ENCODE measurements around the gene TMEM114.
"Not testable (repeated sequence)": the region's sequence is repeated elsewhere in the genome, so short reads cannot be mapped to it uniquely, and the experiment has no call there.

Gene TMEM114

DNA sequence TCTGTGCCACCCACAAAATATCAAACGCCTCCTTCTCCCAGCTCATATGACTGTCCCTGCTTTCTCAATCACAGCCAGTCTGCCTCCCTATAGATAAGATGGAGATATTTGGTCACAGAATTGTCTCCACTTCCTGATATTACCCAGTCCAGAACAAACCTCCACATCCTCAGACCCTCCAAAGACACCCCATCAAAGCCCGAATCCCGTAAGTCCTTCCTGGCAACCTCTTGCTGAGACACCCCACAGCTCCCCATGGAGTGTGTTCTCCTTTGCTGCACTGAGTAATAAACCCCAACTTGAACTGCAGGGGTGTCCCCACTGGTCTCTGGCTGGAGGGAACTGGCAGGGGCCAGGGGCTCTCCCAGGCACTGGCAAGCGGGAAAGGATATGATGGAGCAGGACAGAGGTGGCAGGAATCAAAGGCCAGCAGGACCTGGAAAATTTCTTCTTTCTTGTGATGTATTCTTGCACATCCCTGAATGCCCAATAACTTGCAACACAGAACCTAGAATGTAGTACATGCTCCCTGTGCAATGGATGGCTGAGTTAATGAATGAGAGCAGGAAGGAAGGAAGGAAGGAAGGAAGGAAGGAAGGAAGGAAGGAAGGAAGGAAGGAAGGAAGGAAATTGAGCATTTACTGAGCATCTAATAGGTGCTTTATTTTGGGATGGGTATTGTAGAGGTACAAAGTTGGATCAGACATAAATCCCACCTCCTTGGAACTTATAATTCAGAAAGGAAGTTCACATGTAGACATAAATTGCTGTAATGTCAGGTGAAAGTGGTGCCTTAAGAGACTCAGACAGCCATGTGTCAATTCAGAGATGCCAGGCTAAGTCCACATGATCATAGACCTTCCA, 13.9 kb downstream of the TMEM114 start:
- no peak for DNase-seq (ENCODE audit: low spot score)
- no peak for FAIRE-seq

DNA sequence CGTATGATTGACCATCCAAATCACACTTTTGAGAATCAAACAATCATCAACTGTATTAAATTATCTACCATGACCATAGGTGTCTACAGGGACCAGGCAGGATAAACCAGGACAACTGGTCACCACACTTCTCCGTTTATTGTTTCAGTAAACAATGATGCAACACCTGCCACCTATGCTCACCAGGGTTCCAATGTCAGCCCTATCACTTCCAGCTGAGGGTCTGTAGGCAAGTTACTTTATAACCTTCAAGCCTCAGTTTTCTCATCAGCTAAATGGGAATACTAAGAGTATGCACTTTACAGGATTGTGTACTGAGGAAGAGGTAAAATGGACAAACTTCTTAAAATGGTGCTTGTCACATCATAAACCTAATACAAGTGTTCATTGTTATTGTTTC, 14.9 kb downstream of the TMEM114 start:
- DNase-seq (ENCODE audit: low spot score) (no peak), FAIRE-seq (no peak)

DNA sequence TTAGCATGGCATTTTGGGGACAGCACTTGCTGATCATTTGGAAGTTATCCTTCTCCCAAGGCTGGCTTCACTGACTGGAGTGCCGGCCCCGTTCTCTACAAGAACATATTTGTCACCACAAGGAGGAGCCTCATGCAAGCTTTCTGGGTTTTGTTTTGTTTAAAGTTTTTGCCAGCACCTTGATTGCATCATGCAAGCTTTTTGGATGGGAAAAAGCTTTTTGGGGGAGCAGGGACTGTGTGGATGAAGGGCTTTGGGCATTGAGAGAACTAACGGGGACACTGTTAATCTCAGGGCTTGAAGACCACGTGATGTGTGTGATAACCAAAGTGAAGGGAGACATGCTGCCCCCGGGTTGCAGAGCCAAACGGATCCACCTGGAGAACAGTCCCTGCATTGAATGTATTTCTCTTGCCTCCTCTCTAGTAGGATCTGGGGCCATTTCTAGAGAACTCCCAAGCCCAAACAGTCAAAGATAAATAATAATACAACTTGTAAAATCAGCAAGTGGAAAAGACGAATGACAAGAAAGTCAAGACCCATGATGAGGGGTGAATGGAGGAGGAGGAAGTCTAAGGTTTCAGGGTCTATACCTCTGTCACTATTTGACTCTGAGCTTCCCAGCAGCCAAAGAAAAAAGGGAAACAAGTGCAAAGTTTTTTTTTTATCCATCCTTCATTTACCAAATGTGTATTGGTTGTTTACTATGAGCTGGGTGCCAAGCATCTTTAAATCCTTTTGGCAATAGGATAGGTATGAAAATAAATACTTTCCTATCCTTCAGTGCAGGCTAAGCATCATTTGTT, 17.2 kb downstream of the TMEM114 start:
- DNase-seq (ENCODE audit: low spot score) (no peak), FAIRE-seq (no peak)

DNA sequence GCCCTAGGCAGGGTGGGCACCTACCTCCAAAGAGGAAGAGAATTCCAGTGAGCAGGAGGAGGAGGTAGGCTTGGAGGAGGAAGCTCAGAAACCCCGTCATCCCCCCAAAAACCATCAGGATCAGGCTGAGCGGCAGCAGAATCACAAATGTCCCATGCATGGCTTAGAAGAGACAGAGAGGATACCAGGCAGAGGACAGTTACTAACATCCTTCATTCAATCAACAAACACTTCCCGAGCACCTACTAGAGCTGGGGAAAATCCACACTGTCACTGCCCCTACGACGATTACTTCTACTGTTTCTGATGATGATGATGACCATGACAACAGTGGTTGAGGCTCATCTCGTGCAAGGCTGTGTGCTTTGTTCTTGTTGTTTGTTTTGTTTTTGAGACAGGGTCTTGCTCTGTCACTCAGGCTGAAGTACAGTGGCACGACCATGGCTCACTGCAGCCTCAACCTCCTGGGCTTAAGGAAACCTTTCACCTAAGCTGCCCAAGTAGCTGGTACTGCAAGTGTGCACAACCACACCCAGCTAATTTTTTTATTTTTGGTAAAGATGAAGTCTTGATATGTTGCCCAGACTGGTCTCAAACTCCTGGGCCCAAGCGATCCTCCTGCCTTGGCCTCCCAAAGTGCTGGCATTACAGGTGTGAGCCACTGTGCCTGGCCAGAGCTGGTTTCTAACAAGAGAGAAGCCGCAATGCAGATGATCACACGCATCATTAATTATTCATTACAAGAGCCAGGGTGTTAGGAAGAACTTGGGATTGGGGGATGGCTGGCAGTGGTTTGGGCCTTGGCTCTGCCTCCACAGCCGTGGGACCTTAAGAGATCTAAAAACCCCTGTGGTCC, 18.0 kb downstream of the TMEM114 start:
- no peak for DNase-seq (ENCODE audit: low spot score)
- no peak for FAIRE-seq

DNA sequence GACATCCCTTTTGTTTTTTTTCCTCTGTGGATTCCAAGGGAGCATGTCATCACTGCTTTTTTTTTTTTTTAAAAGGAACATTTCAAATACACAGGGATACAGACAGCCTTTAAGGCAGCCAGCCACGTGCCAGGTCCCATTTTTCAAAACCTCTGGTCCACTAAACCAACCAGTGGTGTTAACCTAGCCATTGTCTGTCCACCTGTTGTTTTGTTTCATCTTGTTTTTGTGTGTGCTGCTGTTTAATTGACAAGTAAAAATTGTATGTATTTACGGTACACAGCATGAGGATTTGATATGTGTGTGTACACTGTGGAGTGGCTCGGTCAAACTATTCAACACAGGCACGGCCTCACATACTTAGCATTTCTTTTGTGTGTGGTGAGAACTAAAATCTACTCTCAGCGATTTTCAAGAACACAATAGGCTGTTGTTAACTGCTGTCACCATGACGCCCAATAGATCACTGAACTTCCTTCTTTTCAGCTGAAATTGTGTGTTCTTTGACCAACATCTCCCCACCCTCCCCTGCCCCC, 19.2 kb downstream of the TMEM114 start:
- no peak for FAIRE-seq

DNA sequence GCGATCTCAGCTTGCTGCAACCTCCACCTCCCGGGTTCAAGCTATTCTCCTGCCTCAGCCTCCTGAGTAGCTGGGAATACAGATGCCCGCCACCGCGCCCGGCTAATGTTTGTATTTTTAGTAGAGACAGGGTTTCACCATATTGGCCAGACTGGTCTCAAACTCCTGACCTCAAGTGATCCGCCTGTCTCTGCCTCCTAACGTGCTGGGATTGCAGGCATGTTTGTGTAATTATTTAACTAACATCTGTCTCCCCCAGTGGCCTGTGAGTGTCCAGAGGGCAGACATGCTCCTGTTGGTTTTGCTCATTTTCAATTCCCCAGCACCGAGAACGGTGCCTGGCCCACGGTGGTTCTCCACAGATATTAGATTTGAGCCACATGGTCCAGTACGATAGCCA, 19.9 kb downstream of the TMEM114 start:
- not testable (repeated sequence) for DNase-seq (ENCODE audit: low spot score); FAIRE-seq

More for the DNA sequence above, 19.2 kb downstream of the TMEM114 start:
- DNase-seq (ENCODE audit: low spot score) = no peak

DNA sequence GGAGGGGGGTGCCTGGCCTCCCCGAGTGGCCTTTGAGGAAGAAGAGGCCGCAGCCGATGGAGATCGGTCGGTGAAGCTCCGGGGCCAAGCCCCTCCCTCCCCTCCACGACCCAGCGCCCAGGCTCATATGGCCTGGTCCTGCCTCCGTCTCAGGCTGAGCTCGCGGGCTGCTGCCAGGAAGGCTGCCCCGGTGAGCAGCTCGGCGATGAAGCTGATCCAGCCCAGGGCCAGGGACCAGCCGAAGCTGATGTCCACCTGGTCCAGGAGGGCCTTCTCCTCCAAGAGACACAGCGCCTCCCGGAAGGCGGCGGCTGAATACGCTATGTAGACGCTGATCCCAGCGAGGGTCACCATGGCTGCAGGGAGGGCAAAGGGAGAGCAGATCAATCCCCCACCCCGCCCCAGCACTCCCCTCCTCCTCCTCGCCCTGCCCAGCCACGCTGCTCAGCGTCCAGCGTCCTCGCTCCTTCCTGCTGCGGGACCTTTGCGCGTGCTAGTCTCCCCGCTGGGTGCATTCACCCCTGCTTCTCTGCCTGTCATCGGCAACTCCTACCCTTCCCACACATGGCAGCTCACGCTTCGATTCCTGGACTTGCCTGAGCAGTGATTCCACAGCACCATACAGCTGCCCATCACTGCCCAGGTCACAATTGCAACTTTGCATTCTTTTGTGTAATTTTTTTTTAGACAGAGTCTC, 20.5 kb downstream of the TMEM114 start:
- FAIRE-seq = no peak
- no peak for DNase-seq (ENCODE audit: low spot score)

DNA sequence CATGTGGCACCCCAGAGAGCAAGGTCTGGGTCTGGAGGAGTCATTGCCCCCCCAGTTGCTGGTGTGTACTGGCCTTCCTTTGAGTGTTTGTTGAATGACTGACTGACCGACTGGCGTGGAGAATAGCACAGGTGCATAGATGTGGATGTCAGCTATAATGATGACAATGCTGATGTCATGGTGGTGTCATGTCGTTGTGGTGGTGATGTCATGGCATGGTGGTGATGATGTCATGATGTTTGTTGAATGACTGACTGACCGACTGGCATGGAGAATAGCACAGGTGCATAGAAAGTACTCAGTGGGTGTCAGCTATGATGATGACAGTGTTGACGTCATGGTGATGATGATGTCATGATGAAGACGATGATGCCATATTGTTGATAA, 22.1 kb downstream of the TMEM114 start:
- DNase-seq (ENCODE audit: low spot score) = no peak
- FAIRE-seq = no peak

DNA sequence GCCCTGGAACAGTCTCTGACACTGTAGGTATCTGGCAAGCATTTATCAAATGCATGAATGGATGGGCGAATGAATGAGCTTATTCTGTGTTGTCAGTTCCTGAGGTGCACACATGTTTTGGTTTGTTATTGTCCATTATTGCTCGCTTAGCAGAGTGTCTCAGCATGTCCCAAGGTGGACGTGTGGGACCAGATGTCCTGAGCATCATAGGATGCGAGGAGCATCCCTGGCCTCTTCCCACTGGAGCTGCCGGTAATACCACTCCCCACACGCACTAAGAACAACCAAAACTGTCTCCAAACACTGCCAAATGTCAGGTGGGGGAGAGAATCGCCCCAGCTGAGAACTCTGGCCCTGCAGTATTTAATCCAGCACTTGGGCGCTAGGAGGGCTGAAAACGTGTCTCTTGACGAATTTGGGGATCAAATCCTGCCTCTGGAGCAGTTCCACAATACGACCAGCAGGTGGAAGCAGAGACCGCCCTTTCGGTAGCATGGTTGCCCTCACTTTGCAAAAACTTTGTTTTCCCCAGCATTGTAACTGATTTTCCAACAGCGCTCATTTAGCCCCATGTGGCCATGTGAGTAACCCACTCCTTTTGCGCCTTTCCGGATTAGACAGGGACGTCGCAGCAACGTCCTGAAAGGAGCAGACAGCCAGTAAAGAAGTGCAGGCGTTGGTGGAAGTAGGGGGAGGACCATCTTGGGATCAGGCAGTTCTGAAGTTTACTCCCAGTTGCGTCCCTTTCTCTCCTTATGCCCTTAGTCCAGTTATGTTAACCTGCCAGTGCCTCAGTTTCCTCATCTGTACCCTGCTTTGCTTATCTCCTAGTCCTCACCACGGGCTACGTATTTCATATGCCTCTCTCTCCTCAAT, 22.7 kb downstream of the TMEM114 start:
- peak; percentile 78 for DNase-seq (ENCODE audit: low spot score)
- no peak for FAIRE-seq

DNA sequence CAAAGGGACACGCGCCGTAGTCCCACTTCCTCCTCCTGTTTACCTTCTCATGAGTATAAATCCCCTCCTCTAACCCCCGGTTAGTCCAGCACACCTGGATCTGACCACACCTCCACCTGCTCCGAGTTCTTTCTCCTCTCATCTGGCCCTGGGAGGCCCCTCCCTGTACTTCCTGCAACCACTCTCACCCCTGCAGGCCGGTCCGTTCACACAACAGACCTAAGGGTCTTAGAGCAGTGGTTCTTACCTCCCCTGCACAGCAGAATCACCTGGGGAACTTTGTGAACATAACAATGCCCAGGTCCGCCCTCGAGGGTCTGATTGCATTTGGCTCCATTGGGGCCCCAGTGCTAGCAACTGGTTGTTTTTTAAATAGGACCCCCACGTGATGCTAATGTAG, 24.8 kb downstream of the TMEM114 start:
- no peak for FAIRE-seq
- no peak for DNase-seq (ENCODE audit: low spot score)

DNA sequence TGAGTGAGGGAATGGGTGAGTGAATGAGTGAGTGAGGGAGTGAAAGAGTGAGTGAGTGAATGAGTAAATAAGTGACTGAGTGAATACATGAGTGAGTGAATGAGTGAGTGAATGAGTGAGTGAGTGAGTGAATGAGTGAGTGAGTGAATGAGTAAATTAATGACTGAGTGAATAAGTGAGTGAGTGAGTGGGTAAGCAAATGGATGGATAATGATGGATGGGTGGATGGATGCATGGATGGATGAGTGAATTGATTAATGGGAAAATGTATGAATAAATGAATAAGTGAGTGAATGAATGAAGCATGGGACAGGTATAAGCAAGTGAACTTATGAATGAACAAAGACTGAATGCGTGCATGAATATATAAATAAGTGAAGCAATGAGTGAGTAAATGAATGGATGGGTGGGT, 25.4 kb downstream of the TMEM114 start:
- DNase-seq (ENCODE audit: low spot score) = no peak
- FAIRE-seq = no peak

DNA sequence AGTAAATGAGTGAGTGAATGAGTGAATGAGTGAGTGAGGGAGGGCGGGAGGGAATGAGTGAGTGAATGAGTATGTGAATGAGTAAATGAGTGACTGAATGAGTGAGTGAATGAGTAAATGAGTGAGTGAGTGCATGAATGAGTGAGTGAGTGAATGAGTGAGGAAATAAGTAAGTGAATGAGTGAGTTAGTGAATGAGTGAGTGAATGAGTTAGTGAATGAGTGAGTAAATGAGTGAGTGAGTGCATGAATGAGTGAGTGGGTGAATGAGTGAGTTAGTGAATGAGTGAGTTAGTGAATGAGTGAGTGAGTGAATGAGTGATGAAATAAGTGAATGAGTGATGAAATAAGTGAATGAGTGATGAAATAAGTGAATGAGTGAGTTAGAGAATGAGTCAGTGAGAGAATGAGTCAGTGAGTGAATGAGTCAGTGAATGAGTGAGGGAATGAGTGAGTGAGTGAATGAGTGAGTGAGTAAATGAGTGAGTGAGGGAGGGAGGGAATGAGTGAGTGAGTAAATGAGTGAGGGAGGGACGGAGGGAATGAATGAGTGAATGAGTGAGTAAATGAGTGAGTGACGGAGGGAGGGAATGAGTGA, 26.3 kb downstream of the TMEM114 start:
- not testable (repeated sequence) for FAIRE-seq; DNase-seq (ENCODE audit: low spot score)

DNA sequence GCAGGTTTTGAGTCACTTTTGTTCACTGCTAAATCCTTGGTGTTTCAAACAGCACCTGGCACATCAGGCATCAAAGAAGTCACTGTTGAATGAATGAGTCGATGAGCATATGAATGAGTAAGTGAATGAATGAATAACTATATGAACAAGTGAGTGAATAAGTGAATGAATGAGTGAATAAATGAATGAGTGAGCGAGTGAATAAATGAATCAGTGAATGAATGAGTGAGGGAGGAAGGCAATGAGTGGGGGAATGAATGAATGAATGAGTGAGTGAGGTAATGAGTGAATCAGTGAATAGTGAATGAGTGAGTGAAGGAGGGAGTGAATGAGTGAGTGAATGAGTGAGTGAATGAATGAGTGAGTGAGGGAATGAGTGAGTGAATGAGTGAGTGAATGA, 28.8 kb downstream of the TMEM114 start:
- FAIRE-seq = no peak
- no peak for DNase-seq (ENCODE audit: low spot score)

DNA sequence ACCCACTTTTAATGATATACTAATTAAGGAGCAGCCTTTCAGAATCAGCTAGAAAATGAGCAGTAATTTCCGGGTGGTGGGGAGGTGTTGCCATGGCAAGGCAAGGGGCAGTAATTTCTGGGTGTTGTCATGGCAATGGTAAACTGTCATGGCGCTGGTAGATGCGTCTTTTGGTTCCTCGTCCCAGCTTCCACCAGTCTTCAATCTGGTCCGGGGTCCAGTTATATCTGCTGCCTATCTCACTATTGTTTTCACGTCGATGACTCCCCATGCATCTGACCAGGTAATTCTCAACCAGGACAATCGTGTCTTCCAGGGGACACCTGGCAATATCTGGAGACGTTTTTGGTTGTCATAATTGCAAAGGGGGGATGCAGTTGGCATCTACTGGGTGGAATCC, 34.9 kb downstream of the TMEM114 start:
- no peak for FAIRE-seq
- DNase-seq (ENCODE audit: low spot score) = no peak

DNA sequence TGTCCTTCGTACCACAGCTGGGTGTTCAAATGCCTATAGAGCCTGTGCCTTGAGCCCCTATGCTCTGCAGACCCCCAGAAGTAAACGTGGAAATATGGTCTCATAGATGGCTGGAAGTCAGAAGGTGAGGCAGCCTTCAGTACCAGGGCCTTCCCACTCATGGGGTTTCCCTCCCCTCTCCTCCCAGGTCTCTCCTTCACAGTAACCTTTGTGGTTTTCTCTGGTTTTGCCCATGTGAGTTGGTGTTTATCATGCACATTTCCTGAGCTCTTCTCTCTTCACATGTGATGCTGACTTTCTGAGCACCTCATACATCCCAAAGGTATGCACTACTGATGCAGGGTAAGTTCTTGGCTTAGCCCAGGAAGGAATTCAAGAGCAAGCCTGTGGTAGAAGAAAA, 35.4 kb downstream of the TMEM114 start:
- DNase-seq (ENCODE audit: low spot score) = no peak
- no peak for FAIRE-seq

DNA sequence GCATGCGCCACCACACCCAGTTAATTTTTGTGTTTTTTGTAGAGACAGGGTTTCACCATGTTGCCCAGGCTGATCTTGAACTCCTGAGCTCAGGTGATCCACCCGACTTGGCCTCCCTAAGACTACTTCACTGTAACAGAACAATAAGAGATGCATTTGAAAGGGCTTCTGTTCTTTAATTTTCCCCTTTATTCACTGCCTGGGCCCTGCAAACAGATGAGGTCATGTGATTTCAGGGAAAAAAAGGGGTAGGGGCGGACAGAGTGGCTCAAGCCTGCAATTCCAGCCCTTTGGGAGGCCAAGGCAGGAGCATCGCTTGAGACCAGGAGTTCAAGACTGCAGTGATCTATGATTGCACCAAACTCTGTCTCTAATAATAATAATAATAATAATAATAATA, 36.3 kb downstream of the TMEM114 start:
- FAIRE-seq (no peak), DNase-seq (ENCODE audit: low spot score) (no peak)

DNA sequence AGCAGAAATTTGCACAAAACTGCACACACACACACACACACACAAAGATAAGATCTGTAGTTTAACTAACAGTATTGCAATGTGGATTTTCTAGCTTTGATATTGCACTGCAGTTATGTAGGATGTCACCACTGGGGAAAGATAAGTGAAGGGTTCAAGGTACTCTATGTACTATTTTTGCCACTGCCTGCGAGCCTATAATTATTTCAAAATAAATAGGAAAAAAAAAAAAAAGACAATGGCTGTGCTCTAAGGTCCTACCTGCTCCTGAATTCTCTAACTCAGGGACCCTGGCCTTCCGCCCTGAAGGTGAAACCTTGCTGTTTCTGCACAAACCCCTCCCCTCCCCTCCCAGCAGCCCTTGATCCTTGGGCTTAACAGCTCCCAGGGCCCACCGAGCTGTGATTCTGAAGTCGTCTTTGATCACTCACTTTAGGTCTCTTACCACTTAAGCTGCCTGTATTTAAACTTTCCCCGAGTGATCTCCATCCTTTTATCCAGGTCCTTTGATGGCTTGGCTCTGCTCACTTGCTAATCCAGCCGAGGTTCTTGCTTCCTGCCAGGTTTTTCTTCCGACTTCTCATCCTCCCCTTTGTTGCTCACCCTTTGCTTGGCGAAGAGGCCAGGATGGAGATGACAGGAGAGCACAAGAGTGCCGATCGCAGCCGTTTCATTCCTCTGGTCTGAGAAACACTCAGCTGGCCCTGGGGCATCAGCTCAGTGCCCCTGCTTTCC, 37.7 kb downstream of the TMEM114 start:
- no peak for FAIRE-seq
- DNase-seq (ENCODE audit: low spot score) = no peak
